ENCODE measurements around the gene NACC2. TPM values are rescaled to one million over a fixed set of nuclear protein-coding genes. Genes with fewer than 3 reads are reported as not detected.

The NACC2 gene
- total and polyA plus RNA-seq, 9 of the 15 experiments (the other 6 are each of a cell fraction or from before 2014, with no cell fraction given): 0.70 to 25.1 (median 5.6) TPM

GRCh38 chr9:136096505-136097001 is 1.5 kb upstream of the NACC2 start (continued):
- TF ChIP-seq PBX2 (CRISPR knock-in tag; IDR thresholded peaks at IDR 0.05; ENCODE audit: low read depth) (no peak), PBX2 (tag; conservative IDR thresholded peaks at IDR 0.05; ENCODE audit: low read depth) (no peak)

GRCh38 chr9:136093995-136094881 is 851 bp downstream of the NACC2 start:
- DNase-seq (ENCODE audit: extremely low read depth in 1 of 4, low spot score in 3 of 4): peak; percentile 78 to 87 (median 86)
- peak overlapping the region; percentile 93 for H3K27ac ChIP-seq (ENCODE audit: extremely low read depth, low read depth, low read length)
- CTCF ChIA-PET (ENCODE audit: low intra/inter-chr PET ratio): no interaction called here
- no peak for FAIRE-seq
- H2AFZ ChIP-seq (ENCODE audit: low read depth, low read length): peak overlapping the region; percentile 62; the same call in 1 of the 2 replicates
- WGBS (ENCODE audit: insufficient coverage, low coverage, missing lambda C conversion rate): under 1% methylated on average over 51 of the region's 74 CpGs
- H3K4me1 ChIP-seq (replicated peaks in 1 of 2; ENCODE audit: control insufficient read depth in 2 of 2, insufficient read depth in 2 of 2, low read length in 2 of 2): peaks cover 20 to 70% of the 10 kb centered on the region in 2 experiments; a peak in 4 of 5 replicates
- peaks cover 13% of the 10 kb centered on the region; the same call in 1 of the 2 replicates for H4K20me1 ChIP-seq (replicated peaks; ENCODE audit: control insufficient read depth, insufficient read depth, low read length)
- H3K27me3 ChIP-seq (ENCODE audit: control insufficient read depth in 2 of 2, insufficient read depth in 2 of 2, low read length in 2 of 2): no peaks in the 10 kb centered on the region
- ATAC-seq: peak; percentile 69
- H3K9me1 ChIP-seq (ENCODE audit: control insufficient read depth, insufficient read depth, low read length): no peaks in the 10 kb centered on the region
- H3K9ac ChIP-seq (ENCODE audit: insufficient read depth in 1 of 2, low read depth in 2 of 2, low read length in 2 of 2): peak overlapping the region; percentile 78 to 98
- H3K9me3 ChIP-seq (replicated peaks; ENCODE audit: control insufficient read depth, insufficient read depth, low read depth, low read length): no peaks in the 10 kb centered on the region
- BruUV-seq (replicated peaks): no TSS peak
- POLR2A ChIA-PET: interaction anchor here (0.6 to 2.1 kb wide), 9 partner anchors 8 to 135 kb away, joined by 3 to 9 read pairs (median 3); no protein-coding TSS in a partner anchor
- in situ Hi-C loops (cut with MboI) (no loop called here), intact Hi-C loops (cut with micrococcal nuclease) (loop anchor here (2.0 to 10.0 kb wide), 2 partner anchors 15 to 129 kb away; partner anchors contain the start of gene UBAC1)
- H3K4me2 ChIP-seq (ENCODE audit: insufficient read depth, low read length): peak overlapping the region; percentile 84
- H3K36me3 ChIP-seq (ENCODE audit: control insufficient read depth, insufficient read depth, low read length): peaks cover 22% of the 10 kb centered on the region; the same call in 2 of the 3 replicates
- peaks cover 55% of the 10 kb centered on the region for H3K79me2 ChIP-seq (ENCODE audit: control insufficient read depth, insufficient read depth, low read length)
- H3K4me3 ChIP-seq: peak overlapping the region; percentile 70
- TF ChIP-seq NFATC3 (IDR thresholded peaks at IDR 0.05) (no peak), MTA3 (IDR thresholded peaks at IDR 0.05; ENCODE audit: borderline replicate concordance) (peak; percentile 23; the same call in 1 of the 2 replicates), ZNF12 (CRISPR knock-in tag; IDR thresholded peaks at IDR 0.05) (peak; percentile 70; the same call in 1 of the 2 replicates), SAFB (IDR thresholded peaks at IDR 0.05; ENCODE audit: borderline replicate concordance, low read depth, low read length) (0 out of 2 replicates have a peak, but pooled peaks have one; percentile 40), HDAC8 (tag; IDR thresholded peaks at IDR 0.05) (0 out of 2 replicates have a peak, but pooled peaks have one; percentile 29), MNT (conservative IDR thresholded peaks at IDR 0.05) (peak in 1 of 2 experiments; percentile 81; a peak in 3 of 4 replicates), CHCHD3 (CRISPR knock-in tag; IDR thresholded peaks at IDR 0.05) (no peak)
- TF ChIP-seq, protein P1, sequence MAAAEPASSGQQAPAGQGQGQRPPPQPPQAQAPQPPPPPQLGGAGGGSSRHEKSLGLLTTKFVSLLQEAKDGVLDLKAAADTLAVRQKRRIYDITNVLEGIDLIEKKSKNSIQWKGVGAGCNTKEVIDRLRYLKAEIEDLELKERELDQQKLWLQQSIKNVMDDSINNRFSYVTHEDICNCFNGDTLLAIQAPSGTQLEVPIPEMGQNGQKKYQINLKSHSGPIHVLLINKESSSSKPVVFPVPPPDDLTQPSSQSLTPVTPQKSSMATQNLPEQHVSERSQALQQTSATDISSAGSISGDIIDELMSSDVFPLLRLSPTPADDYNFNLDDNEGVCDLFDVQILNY (CRISPR knock-in tag; IDR thresholded peaks at IDR 0.05): peak; percentile 60; the same call in 1 of the 2 replicates

Data from K562 (cell line).